A673 (cell line): ENCODE measurements around the gene TSPAN3.

Experiments used
- CTCF ChIP-seq: fragments of 300-800, 200-600 bp; sonication (generic); conservative IDR thresholded peaks from 2 replicates; pipeline ENCODE4 v1.5.1; 2017; ENCODE audit warnings: low read depth, mild to moderate bottlenecking, antibody characterized with exemption, low read length, moderate library complexity, mixed read lengths
- EZH2 ChIP-seq: fragments of 200-600 bp; sonication (generic); IDR thresholded peaks from 2 replicates; pipeline ENCODE4 v1.6.1; 2017; ENCODE audit warnings: borderline replicate concordance, low read depth, mild to moderate bottlenecking, mixed read lengths, antibody characterized with exemption, low read length; ENCODE audit not compliant: poor library complexity, severe bottlenecking

- TF ChIP-seq CTCF (no peak), EZH2 (no peak)
Observed at GRCh38 chr15:77014132-77015081, 56.5 kb downstream of the TSPAN3 start.
